GM19240 (cell line): ENCODE results near the gene NKAPD1.
A peak's percentile ranks its signal among the peaks of the same experiment; 100 is the strongest.
"Not testable (repeated sequence)": the region's sequence is repeated elsewhere in the genome, so short reads cannot be mapped to it uniquely, and the experiment has no call there.

ENCODE experiments used
- DNase-seq: peaks from one replicate; pipeline ENCODE4 v3.0.0; 2011; ENCODE audit warnings: low spot score; ENCODE audit not compliant: insufficient read length

Gene NKAPD1

DNA sequence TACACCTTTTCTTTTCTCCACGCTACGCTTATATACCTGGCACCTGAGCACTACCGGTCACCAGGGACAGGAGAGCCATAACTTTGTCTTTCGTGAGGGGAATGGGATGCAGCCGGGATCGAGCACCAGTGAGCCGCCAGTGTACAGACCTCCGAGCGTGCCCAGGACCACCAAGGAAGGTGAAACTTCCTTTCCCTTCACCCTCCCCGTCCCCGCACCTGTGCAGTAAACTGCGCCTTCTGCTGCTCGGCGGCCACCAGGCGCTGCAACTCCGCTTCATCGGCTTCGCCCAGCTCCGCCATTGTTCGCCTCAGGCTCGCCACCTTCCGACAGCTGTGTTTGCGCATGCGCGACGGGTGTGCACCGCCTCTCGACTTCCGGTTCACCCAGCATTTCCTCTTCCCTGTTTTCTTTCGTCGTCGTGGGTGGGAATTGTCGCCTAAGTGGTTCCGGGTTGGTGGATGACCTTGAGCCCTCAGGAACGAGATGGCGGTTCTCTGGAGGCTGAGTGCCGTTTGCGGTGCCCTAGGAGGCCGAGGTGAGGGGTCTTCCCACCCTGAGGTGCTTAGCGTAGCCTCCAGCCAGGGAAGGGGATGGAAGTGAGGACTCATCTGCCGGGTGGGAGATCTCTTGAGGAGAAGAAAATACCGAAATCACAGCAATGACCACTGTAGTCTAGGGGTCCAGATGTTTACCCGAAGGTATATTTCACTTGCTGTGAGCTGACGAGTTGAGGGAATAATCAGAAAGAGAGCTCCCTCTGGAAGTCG is 12.5 kb downstream of the NKAPD1 start, which contains the start of the genes SDHD and TIMM8B:
Gene SDHD (plus strand): TSS at position 452 of the 770 bp plus-strand sequence. CDS start 35 bp downstream, at position 487.
Gene TIMM8B (minus strand): TSS at position 335 of the 770 bp plus-strand sequence. CDS start 33 bp downstream, at position 302.
- peak; percentile 91 for DNase-seq

- no peak for DNase-seq
Measured at GRCh38 chr11:112087212-112087611, 13.1 kb downstream of the NKAPD1 start.

- DNase-seq = not testable (repeated sequence)
Measured at GRCh38 chr11:112095302-112095701, 21.2 kb downstream of the NKAPD1 start.

GRCh38 chr11:112096194-112096593 is 22.1 kb downstream of the NKAPD1 start:
- no peak for DNase-seq

GRCh38 chr11:112097734-112098528 is 23.8 kb downstream of the NKAPD1 start:
- no peak for DNase-seq

- no peak for DNase-seq
Measured at GRCh38 chr11:112100462-112100861, 26.4 kb downstream of the NKAPD1 start.

- no peak for DNase-seq
Measured at GRCh38 chr11:112103446-112103845, 29.3 kb downstream of the NKAPD1 start.

DNA sequence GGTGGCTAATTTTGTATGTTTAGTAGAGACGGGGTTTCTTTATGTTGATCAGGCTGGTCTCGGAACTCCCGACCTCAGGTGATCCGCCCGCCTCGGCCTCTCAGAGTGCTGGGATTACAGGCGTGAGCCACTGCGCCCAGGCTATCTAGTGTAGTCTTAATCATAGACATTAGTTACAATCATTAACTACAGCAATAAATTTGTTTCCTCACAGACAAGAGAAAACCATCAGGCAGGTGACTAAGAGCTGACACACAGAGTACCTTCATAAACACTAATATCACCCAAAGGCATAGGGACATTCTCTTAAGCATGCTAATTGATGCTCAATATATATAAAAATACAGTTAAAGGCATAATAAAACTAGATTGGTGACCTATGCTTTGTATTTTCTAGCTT is 32.0 kb downstream of the NKAPD1 start:
- no peak for DNase-seq

DNA sequence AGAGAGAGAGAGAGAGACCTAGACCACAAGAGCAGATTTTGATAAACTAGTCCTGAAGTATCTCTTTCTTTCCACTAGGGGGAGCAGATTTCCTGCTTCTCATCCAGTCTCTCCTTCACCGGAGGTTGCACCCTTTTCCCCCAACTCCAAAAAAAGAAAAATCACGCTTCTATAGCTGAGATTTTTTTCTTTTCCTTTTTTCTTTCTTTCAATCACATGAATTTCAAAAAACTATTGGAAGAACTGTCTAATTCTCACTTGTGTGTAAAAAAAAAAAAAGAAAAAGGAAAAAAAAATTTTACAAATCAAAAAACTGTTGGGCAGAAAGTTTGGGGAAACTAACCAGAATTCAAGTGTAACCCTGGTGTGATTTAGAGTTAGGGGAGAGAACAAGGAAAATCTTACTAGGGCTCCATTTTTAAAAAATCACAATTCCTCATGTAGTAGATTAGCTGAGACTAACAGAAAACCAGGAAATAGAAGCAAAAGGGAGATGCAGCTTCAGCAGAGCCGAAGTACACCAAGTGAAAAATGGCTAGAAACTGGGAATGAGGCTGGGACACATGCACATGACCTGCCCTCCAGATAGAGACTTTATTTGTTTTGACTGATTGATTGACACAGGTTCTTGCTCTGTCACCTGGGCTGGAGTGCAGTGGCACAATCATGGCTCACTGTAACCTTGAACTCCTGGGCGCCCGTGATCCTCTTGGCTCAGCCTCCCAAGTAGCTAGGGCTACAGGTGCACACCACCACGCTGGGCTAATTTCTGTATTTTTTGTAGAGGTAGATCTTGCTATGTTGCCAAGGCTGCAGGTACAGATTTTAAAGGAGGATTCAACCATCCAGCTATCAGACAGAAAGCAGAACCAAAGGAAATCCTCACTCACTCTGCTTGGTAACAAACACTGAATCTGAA is 39.7 kb downstream of the NKAPD1 start:
- DNase-seq = no peak

DNA sequence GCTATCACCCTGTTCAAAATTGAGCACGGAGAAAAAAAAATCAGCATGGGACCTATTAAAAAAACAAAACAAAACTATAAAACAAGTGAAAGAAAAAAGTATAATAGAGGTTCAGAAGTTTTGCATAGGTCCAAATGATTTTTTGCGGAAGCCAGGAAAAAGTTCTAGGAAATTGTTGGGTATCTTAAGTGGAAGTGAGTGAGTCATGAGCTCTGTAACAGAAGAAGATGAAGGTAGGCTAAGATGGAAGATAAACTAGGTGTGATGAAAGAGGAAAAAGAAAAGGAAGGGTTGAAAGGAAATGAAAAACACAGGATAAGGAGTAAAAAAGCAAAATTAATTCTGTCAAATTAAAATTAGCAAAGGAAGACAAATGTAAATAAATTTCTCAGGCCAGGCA is 40.4 kb downstream of the NKAPD1 start:
- DNase-seq = no peak

GRCh38 chr11:112115386-112115785 is 41.3 kb downstream of the NKAPD1 start:
- DNase-seq = no peak

DNA sequence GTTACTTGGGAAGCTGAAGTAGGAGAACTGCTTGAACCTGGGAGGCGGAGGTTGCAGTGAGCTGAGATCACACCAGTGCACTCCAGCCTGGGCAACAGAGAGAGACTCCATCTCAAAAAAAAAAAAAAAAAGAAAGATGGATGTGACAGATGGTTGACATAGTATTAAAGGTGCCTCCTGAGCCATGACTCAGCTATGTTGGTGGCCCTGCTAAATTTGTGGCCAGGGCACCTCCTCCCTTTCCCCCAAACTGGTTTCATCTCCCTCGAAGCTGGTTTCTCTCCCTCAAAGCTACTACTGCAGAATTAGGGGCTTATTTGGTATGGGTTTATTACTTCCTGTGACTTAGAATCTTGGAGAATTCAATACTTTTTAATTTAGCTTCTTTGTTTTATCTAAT is 44.1 kb downstream of the NKAPD1 start:
- no peak for DNase-seq

DNA sequence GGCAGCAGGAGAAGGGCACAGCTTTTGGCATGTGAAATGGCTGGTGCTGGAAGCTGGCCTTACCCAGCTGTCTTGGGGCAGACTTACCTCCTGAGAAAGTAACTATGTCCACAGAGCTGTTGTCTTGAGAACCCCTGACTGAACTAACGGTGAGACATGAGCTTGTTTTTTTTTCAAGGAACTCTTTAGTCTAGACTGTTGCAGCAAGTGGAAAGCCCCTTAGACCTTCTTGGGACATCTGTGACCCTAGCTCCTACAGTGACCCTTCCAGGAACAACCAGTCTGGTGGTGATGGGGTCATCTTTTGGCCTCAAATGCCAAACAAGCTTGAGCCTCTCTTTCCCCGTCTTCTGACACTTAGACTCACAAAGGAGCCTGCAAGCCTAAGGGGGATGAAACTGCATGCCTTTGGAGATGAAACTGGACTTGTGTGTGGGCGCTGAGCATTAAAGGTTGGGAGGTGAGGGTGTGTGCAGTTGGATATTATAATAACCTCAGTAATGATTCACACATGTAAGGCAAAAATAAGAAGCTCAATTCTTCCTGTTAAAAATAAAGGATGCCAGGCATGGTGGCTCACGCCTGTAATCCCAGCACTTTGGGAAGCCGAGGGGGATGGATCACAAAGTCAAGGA is 48.0 kb downstream of the NKAPD1 start:
- no peak for DNase-seq

- no peak for DNase-seq
Measured at GRCh38 chr11:112123129-112123528, 49.0 kb downstream of the NKAPD1 start.

DNA sequence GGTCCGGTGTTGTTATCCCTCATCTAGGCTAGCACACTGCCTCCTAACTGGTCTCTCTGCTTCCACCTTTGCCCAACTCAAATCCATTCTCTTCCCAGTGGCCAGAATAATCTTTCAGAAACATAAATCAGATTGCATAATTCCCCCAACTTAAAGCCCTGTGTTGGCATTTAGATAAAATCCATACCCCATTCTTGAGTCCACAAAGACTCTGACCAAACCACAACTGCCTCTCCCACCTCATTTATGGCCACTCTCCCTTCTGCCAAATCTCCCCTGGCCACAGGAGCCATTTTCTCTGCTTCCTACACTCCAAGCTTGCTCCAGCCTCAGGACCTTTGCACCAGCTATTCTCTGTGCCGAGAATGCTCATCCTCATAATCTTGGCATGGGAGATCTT is 53.0 kb downstream of the NKAPD1 start:
- DNase-seq = no peak

DNA sequence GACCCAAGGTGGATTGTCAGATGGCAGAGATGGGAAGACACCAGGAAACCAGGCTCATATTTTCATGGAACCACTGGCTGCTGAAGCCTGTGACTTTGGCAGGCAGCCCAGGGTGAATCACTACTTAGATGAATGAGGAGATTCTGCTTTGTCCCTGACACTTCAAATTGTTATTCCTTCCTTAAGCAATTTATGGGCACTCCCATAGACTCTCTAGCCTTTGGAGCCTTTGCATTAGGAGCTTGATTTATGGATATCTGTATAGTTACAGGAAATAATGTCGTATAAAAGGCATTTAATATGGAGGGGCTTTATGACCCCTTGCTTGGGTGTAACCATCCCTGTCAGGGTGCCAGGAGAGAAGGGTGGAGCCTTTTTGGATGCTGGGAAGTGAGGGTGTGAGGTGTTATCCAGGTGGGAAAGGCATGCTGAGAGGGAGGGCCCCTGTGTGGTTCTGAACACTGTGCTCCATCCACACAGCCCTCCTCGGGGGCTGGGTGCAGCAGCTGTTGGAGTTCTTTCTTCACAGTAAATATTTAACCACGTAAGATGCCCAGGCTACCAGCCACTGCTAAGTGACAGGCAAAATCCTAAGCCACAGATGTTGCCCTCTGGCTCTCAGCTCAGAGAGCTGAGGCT is 54.5 kb downstream of the NKAPD1 start:
- no peak for DNase-seq

- DNase-seq = no peak
Measured at GRCh38 chr11:112129656-112130055, 55.6 kb downstream of the NKAPD1 start.

DNA sequence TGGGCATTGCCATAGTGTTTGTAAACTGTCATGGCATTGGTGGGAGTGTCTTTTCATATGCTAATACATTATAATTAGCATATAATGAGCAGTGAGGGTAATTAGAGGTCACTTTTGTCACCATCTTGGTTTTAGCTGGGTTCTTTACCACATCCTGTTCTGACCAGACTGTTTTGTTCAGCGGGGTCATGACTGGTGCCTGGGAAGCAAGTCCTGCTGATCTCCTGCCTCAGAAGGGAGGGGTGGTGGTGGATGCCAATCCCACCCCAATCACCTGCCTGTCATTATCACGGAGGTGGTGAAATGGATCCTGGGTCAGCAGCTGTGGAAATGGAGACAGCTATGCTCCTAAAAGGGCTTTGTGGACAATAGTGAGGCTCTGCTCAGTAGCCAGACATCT is 58.6 kb downstream of the NKAPD1 start:
- DNase-seq = no peak

- DNase-seq = no peak
Measured at GRCh38 chr11:112134473-112134872, 60.4 kb downstream of the NKAPD1 start.
